Renal pelvis (tissue), 4 donors: ENCODE measurements around the gene LCE1D. TPM values are rescaled to one million over a fixed set of nuclear protein-coding genes. Genes with fewer than 3 reads are reported as not detected.

Experiments
- DNase-seq: peaks from one replicate; pipeline ENCODE4 v3.0.0-alpha.2; 2013
- polyA plus RNA-seq, 3 donors: library from polyadenylated mRNA; unstranded; fragments of 120-200 nt; gene quantifications; one replicate each; pipeline ENCODE4 v1.2.1, GENCODE V29; 2013; ENCODE audit not compliant: insufficient read length in 3 of 3

The LCE1D gene
- polyA plus RNA-seq, 3 donors: not detected

DNA sequence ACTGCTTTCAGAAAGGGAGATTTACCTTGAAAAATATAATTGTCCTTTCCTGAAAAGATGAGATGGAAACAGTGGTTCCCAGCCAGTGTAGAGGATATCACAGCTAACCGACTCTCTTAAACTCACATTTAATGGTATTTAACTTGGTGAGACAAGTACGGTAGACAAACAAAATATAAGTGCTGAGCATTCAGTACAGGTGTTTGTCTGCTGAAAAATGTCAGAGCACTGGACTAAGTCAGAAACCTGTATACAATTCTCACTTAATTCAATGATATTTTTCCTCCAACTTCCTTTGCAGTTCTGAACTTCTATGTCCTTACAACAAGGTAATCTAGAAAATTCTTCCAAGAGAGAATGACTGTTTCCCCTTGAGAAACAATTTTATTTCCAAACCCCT, 15.2 kb downstream of the LCE1D start, which contains the start of gene LCE1B:
Gene LCE1B (plus strand): TSS at position 301 of the 400 bp plus-strand sequence. CDS start 476 bp downstream, outside the sequence.
- DNase-seq: no peak

DNA sequence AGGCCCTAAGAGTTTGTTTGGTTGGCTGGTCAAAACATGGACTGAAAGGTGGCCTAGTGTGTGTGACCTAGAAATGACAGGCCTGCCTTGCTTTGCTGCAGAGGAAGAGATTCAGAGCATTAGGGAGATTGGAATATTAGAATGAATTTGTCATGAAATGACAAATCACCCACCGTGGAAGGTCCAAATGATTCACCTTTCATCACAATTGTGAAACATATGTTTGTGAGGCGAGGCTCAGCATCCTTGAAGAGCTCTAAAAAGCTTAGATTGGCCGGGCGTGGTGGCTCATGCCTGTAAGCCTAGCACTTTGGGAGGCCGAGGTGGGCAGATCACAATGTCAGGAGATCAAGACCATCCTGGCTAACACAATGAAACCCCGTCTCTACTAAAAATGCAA, 20.8 kb downstream of the LCE1D start:
- DNase-seq: no peak

DNA sequence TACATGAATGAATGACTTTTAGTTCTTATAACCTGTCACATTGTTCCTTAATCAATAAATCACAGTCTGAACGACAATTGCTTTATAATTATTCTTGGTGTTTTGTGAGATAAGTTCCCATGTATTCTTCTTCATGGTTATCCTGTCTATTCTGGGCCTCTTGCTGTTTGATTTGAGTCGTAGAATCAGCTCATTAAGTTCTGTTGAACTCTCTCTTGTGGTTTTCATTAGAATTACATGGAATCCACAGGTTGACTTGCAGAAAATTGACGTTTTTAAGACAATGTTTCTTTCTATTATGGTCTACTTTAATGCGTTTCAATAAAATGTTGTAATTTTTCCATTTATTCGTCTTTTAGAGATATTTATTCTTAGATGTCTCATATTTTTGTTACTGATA, 26.8 kb downstream of the LCE1D start:
- DNase-seq: no peak

DNA sequence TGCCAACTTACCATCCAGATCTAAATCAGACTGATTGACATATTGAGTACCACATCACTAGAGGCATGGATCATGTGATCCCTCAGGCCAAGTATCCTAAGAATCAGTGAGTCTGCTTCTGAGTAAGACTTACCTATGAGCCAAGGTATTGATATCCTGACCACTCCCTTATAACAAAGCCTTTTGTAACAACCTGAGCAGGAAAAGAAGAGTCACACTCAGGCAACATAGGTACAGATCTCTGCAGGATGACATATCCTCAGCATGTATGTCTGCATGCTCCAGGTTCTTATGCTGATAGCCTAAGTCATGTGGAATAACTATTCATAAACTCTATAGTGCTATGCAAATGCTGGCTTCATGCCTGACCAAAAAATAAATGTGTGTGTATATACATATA, 28.4 kb downstream of the LCE1D start:
- no peak for DNase-seq

- no peak for DNase-seq
Observed at GRCh38 chr1:152827173-152827572, 30.7 kb downstream of the LCE1D start, which contains the start of gene LCE1A. Gene LCE1A (plus strand): TSS chr1:152827473. CDS start chr1:152827473, 0 bp downstream.

DNA sequence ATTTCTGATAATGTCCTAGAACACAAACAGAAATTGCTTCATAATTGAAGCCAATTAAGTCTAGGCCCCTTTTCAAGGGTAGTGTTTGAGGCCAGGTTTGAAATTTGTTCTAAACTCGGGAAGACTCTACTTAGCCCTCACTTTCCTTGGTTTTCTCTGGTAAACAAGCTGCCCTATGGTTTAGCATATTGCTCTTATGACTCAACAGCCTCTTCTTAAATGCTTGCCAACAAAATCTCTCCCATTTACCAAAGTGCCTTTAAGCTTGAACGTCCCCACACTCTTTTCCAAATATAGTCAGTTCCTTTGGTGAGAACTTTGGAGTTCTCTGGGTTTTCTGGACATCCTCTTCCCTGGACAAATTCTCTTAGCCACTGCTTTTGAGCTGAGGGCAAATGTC, 40.3 kb downstream of the LCE1D start:
- no peak for DNase-seq

DNA sequence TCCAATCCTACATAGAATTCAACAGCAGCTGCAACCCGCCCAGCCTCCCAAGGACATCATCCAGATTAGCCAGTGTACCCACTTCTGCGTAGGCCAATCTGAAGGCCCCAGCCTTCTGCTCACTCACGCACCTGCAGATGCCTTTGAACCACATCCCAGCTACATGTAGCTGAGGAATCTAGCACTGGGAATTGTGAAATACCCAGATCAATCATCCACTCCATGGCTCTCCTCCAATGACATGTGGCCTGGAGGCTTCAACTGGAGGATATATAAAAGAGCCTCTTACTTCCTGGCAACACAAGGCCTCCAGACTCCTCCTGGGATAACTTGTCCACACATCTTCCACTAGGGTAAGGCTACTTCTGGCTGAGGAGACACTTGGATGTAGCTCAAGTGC, 46.0 kb downstream of the LCE1D start, which contains the start of gene LCE6A:
Gene LCE6A (plus strand): TSS at position 301 of the 400 bp plus-strand sequence. CDS start 665 bp downstream, outside the sequence.
- no peak for DNase-seq

Other genes with a start within 250 kb of the LCE1D start
- gene LCE3E, start 229.9 kb upstream of the LCE1D start, polyA plus RNA-seq: not detected
- gene LCE3D, start 216.2 kb upstream of the LCE1D start, polyA plus RNA-seq: not detected
- not detected for gene LCE3C, start 196.5 kb upstream of the LCE1D start, polyA plus RNA-seq
- not detected for gene LCE3B, start 182.9 kb upstream of the LCE1D start, polyA plus RNA-seq
- not detected for gene LCE3A, start 173.6 kb upstream of the LCE1D start, polyA plus RNA-seq
- not detected for gene LCE2D, start 133.3 kb upstream of the LCE1D start, polyA plus RNA-seq
- not detected for gene LCE2C, start 121.4 kb upstream of the LCE1D start, polyA plus RNA-seq
- not detected for gene LCE2B, start 110.6 kb upstream of the LCE1D start, polyA plus RNA-seq
- not detected for gene LCE2A, start 98.4 kb upstream of the LCE1D start, polyA plus RNA-seq
- not detected for gene LCE4A, start 88.6 kb upstream of the LCE1D start, polyA plus RNA-seq
- gene KPRP, start 38.7 kb upstream of the LCE1D start, polyA plus RNA-seq: not detected
- gene LCE1F, start 21.6 kb upstream of the LCE1D start, polyA plus RNA-seq: not detected
- not detected for gene LCE1E, start 10.5 kb upstream of the LCE1D start, polyA plus RNA-seq
- gene LCE1C, start 9.9 kb downstream of the LCE1D start, polyA plus RNA-seq: not detected
- not detected for gene LCE1B, start 15.2 kb downstream of the LCE1D start, polyA plus RNA-seq
- gene LCE1A, start 30.8 kb downstream of the LCE1D start, polyA plus RNA-seq: not detected
- not detected for gene LCE6A, start 46.1 kb downstream of the LCE1D start, polyA plus RNA-seq
- not detected for gene LCE7A, start 63.3 kb downstream of the LCE1D start, polyA plus RNA-seq
- gene SMCP, start 81.6 kb downstream of the LCE1D start, polyA plus RNA-seq: not detected
- gene IVL, start 111.8 kb downstream of the LCE1D start, polyA plus RNA-seq: under 1 TPM; 0.16 to 0.36 (median 0.21) TPM
- gene SPRR5, start 150.5 kb downstream of the LCE1D start, polyA plus RNA-seq: not detected
- not detected for gene SPRR4, start 173.9 kb downstream of the LCE1D start, polyA plus RNA-seq
- not detected for gene SPRR1A, start 187.4 kb downstream of the LCE1D start, polyA plus RNA-seq
- under 1 TPM in 1 of 3 donors, not detected in 2; 0.23 TPM for gene SPRR3, start 205.0 kb downstream of the LCE1D start, polyA plus RNA-seq
- not detected for gene SPRR1B, start 234.5 kb downstream of the LCE1D start, polyA plus RNA-seq
- under 1 TPM in 1 of 3 donors, not detected in 2; 0.14 TPM for gene SPRR2D, start 244.4 kb downstream of the LCE1D start, polyA plus RNA-seq